ENCODE results near the gene ATM.

DNA sequence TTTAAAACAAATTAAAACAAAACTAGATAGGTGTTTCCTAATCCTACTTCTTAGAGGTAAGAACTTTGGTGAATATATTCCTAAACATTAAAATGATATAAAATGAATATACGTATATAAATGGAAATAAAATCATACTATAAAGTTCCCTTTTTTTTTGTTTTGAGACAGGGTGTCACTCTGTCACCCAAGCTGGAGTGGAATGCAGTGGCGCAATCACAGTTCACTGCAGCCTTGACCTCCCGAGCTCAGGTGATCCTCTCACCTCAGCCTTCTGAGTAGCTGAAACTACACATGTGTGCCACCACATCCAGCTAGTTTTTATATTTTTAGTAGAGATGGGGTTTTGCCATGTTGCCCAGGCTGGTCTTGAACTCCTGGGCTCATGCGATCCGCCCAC lies 45.3 kb upstream of the ATM start:
- TF ChIP-seq, protein P1, sequence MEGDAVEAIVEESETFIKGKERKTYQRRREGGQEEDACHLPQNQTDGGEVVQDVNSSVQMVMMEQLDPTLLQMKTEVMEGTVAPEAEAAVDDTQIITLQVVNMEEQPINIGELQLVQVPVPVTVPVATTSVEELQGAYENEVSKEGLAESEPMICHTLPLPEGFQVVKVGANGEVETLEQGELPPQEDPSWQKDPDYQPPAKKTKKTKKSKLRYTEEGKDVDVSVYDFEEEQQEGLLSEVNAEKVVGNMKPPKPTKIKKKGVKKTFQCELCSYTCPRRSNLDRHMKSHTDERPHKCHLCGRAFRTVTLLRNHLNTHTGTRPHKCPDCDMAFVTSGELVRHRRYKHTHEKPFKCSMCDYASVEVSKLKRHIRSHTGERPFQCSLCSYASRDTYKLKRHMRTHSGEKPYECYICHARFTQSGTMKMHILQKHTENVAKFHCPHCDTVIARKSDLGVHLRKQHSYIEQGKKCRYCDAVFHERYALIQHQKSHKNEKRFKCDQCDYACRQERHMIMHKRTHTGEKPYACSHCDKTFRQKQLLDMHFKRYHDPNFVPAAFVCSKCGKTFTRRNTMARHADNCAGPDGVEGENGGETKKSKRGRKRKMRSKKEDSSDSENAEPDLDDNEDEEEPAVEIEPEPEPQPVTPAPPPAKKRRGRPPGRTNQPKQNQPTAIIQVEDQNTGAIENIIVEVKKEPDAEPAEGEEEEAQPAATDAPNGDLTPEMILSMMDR (conservative IDR thresholded peaks at IDR 0.05; ENCODE audit: low read depth, low read length): no peak
- TF ChIP-seq EZH2 (IDR thresholded peaks at IDR 0.05; ENCODE audit: borderline replicate concordance, low read depth, low read length, poor library complexity, severe bottlenecking): no peak

Data from A673 (cell line).